ENCODE measurements around the gene RASAL2. TPM values are rescaled to one million over a fixed set of nuclear protein-coding genes. Genes with fewer than 3 reads are reported as not detected.
A peak's percentile ranks its signal among the peaks of the same experiment; 100 is the strongest.

Gene RASAL2
- total RNA-seq, 2 experiments from 2014 or later: not detected

GRCh38 chr1:178093494-178093950 lies 382 bp upstream of the RASAL2 start:
- H3K9me3 Mint-ChIP-seq: peaks cover 3% of the 10 kb centered on the region
- no peak for TF ChIP-seq CTCF (IDR thresholded peaks at IDR 0.05)
- H3K27me3 Mint-ChIP-seq: peaks cover 57% of the 10 kb centered on the region
- intact Hi-C loops (cut with micrococcal nuclease): no loop called here
- ATAC-seq (peak; percentile 71), DNase-seq (peak; percentile 54)
- ChIA-PET POLR2A (no interaction called here), CTCF (no interaction called here)
- H3K27ac Mint-ChIP-seq: no peak overlapping the region
- H3K4me3 Mint-ChIP-seq: peak overlapping the region; percentile 34
- H3K4me1 Mint-ChIP-seq (ENCODE audit: low read depth): peaks cover 8% of the 10 kb centered on the region
- peaks cover 4% of the 10 kb centered on the region for H3K36me3 Mint-ChIP-seq (ENCODE audit: low read depth)

- Mint-ChIP-seq H3K4me3 (no peak overlapping the region), H3K27me3 (peaks cover 57% of the 10 kb centered on the region), H3K4me1 (ENCODE audit: low read depth) (peaks cover 8% of the 10 kb centered on the region), H3K27ac (no peak overlapping the region), H3K36me3 (ENCODE audit: low read depth) (peaks cover 4% of the 10 kb centered on the region), H3K9me3 (peaks cover 3% of the 10 kb centered on the region)
- ChIA-PET POLR2A (no interaction called here), CTCF (no interaction called here)
- no peak for TF ChIP-seq CTCF (IDR thresholded peaks at IDR 0.05)
- intact Hi-C loops (cut with micrococcal nuclease): no loop called here
- no peak for ATAC-seq
- DNase-seq: no peak
Measured at GRCh38 chr1:178094739-178095645, 1.1 kb downstream of the RASAL2 start.

GRCh38 chr1:178096421-178096820 lies 2.5 kb downstream of the RASAL2 start:
- POLR2A ChIA-PET: no interaction called here
- peaks cover 4% of the 10 kb centered on the region for H3K36me3 Mint-ChIP-seq (ENCODE audit: low read depth)
- H3K9me3 Mint-ChIP-seq: peaks cover 3% of the 10 kb centered on the region
- no peak for DNase-seq
- H3K27me3 Mint-ChIP-seq: peaks cover 49% of the 10 kb centered on the region
- ATAC-seq: no peak
- no peak overlapping the region for H3K4me3 Mint-ChIP-seq
- intact Hi-C loops (cut with micrococcal nuclease): no loop called here
- peaks cover 8% of the 10 kb centered on the region for H3K4me1 Mint-ChIP-seq (ENCODE audit: low read depth)
- CTCF ChIA-PET: no interaction called here
- H3K27ac Mint-ChIP-seq: no peak overlapping the region
- TF ChIP-seq CTCF (IDR thresholded peaks at IDR 0.05): no peak

GRCh38 chr1:178098262-178098661 lies 4.4 kb downstream of the RASAL2 start:
- Mint-ChIP-seq H3K4me1 (ENCODE audit: low read depth) (peaks cover 3% of the 10 kb centered on the region), H3K9me3 (peaks cover under 1% of the 10 kb centered on the region), H3K27me3 (peaks cover 34% of the 10 kb centered on the region), H3K36me3 (ENCODE audit: low read depth) (no peaks in the 10 kb centered on the region), H3K27ac (no peak overlapping the region), H3K4me3 (no peak overlapping the region)
- ChIA-PET CTCF (interaction anchor here (0.7 kb wide), 1 partner anchor 505 kb away, joined by 3 read pairs; no protein-coding TSS in a partner anchor), POLR2A (no interaction called here)
- ATAC-seq (no peak), DNase-seq (no peak)
- intact Hi-C loops (cut with micrococcal nuclease): no loop called here
- no peak for TF ChIP-seq CTCF (IDR thresholded peaks at IDR 0.05)

GRCh38 chr1:178101266-178101630 lies 7.3 kb downstream of the RASAL2 start:
- DNase-seq (no peak), ATAC-seq (no peak)
- H3K36me3 Mint-ChIP-seq (ENCODE audit: low read depth): no peaks in the 10 kb centered on the region
- intact Hi-C loops (cut with micrococcal nuclease): no loop called here
- no peak overlapping the region for H3K4me3 Mint-ChIP-seq
- TF ChIP-seq CTCF (IDR thresholded peaks at IDR 0.05): no peak
- H3K27me3 Mint-ChIP-seq: peaks cover 13% of the 10 kb centered on the region
- no peaks in the 10 kb centered on the region for H3K4me1 Mint-ChIP-seq (ENCODE audit: low read depth)
- ChIA-PET POLR2A (no interaction called here), CTCF (no interaction called here)
- H3K9me3 Mint-ChIP-seq: peaks cover 2% of the 10 kb centered on the region
- no peak overlapping the region for H3K27ac Mint-ChIP-seq

Data from activated CD8-positive, alpha-beta T cell treated with anti-CD3 and anti-CD28 coated beads for 36 hours (primary cell).